H9 (cell line): ENCODE data around the gene PLXNA1. TPM values are rescaled to one million over a fixed set of nuclear protein-coding genes. Genes with fewer than 3 reads are reported as not detected.
A peak's percentile ranks its signal among the peaks of the same experiment; 100 is the strongest.

ENCODE experiments used
- DNase-seq: peaks from one replicate; pipeline ENCODE4 v3.0.0-alpha.2; 2017
- H2AFZ ChIP-seq: one replicate; pipeline ENCODE4 v1.6.1; 2013; ENCODE audit warnings: mild to moderate bottlenecking, low read length, control low read depth, moderate library complexity
- H2AK5ac ChIP-seq: 2 replicates; pipeline ENCODE4 v1.6.1; 2013; ENCODE audit warnings: low read length, control low read depth, mixed read lengths; ENCODE audit not compliant: insufficient read length
- H2BK120ac ChIP-seq: one replicate; pipeline ENCODE4 v1.6.1; 2013; ENCODE audit warnings: low read depth, mild to moderate bottlenecking, low read length, control low read depth, inconsistent platforms; ENCODE audit not compliant: poor library complexity, severe bottlenecking
- H2BK12ac ChIP-seq: 2 replicates; pipeline ENCODE4 v1.6.1; 2013; ENCODE audit warnings: low read length, control low read depth, mixed read lengths, low read depth; ENCODE audit not compliant: insufficient read length
- H2BK15ac ChIP-seq: 2 replicates; pipeline ENCODE4 v1.6.1; 2013; ENCODE audit warnings: low read depth, low read length, control low read depth
- H2BK20ac ChIP-seq: one replicate; pipeline ENCODE4 v1.6.1; 2013; ENCODE audit warnings: low read depth, mild to moderate bottlenecking, low read length, control low read depth, inconsistent platforms; ENCODE audit not compliant: poor library complexity, severe bottlenecking
- H2BK5ac ChIP-seq: 2 replicates; pipeline ENCODE4 v1.6.1; 2013; ENCODE audit warnings: low read length, control low read depth, mixed read lengths; ENCODE audit not compliant: insufficient read length
- H3K14ac ChIP-seq: 2 replicates; pipeline ENCODE4 v1.6.1; 2013; ENCODE audit warnings: low read length, control low read depth; ENCODE audit not compliant: insufficient read depth
- H3K18ac ChIP-seq: 2 replicates; pipeline ENCODE4 v1.6.1; 2013; ENCODE audit warnings: low read depth, mild to moderate bottlenecking, mixed read lengths, low read length, control low read depth; ENCODE audit not compliant: insufficient read length
- H3K23ac ChIP-seq: 2 replicates; pipeline ENCODE4 v1.6.1; 2013; ENCODE audit warnings: low read length, control low read depth, mixed read lengths, low read depth; ENCODE audit not compliant: insufficient read length
- H3K23me2 ChIP-seq: 2 replicates; pipeline ENCODE4 v1.6.1; 2013; ENCODE audit warnings: low read depth, mild to moderate bottlenecking, mixed read lengths, low read length, control low read depth; ENCODE audit not compliant: insufficient read length, poor library complexity, severe bottlenecking
- H3K27ac ChIP-seq: 2 replicates; pipeline ENCODE4 v1.5.1; 2013; ENCODE audit warnings: low read length, control low read depth, mixed read lengths, low read depth; ENCODE audit not compliant: insufficient read length
- H3K27me3 ChIP-seq: 2 replicates; pipeline ENCODE4 v1.6.1; 2013; ENCODE audit warnings: low read length, control low read depth, inconsistent platforms; ENCODE audit not compliant: insufficient read depth
- H3K4ac ChIP-seq: 2 replicates; pipeline ENCODE4 v1.6.1; 2013; ENCODE audit warnings: low read depth, mild to moderate bottlenecking, control low read depth, inconsistent platforms, low read length, moderate library complexity
- H3K4me1 ChIP-seq: 2 replicates; pipeline ENCODE4 v1.6.1; 2013; ENCODE audit warnings: low read length, control low read depth, inconsistent platforms; ENCODE audit not compliant: insufficient read depth
- H3K4me2 ChIP-seq: 2 replicates; pipeline ENCODE4 v1.6.1; 2013; ENCODE audit warnings: low read length, control low read depth, mixed read lengths; ENCODE audit not compliant: insufficient read length, insufficient read depth
- H3K56ac ChIP-seq: 2 replicates; pipeline ENCODE4 v1.6.1; 2013; ENCODE audit warnings: low read depth, mild to moderate bottlenecking, mixed read lengths, low read length, control low read depth; ENCODE audit not compliant: insufficient read length
- H3K79me1 ChIP-seq: 2 replicates; pipeline ENCODE4 v1.6.1; 2013; ENCODE audit warnings: low read depth, mild to moderate bottlenecking, moderate library complexity, low read length, control low read depth, inconsistent platforms; ENCODE audit not compliant: insufficient read depth, poor library complexity, severe bottlenecking
- H3K79me2 ChIP-seq: 2 replicates; pipeline ENCODE4 v1.6.1; 2013; ENCODE audit warnings: low read length, control low read depth, inconsistent platforms; ENCODE audit not compliant: insufficient read depth
- H3K9ac ChIP-seq: 2 replicates; pipeline ENCODE4 v1.6.1; 2013; ENCODE audit warnings: low read length, control low read depth, mixed read lengths; ENCODE audit not compliant: insufficient read length; ENCODE audit errors: extremely low read depth
- H3K9me3 ChIP-seq: one replicate; pipeline ENCODE4 v1.6.1; 2013; ENCODE audit warnings: low read depth, low read length, inconsistent platforms; ENCODE audit not compliant: control insufficient read depth
- H3T11ph ChIP-seq: one replicate; pipeline ENCODE4 v1.6.1; 2013; ENCODE audit warnings: mild to moderate bottlenecking, low read length, control low read depth, inconsistent platforms
- H4K20me1 ChIP-seq: one replicate; pipeline ENCODE4 v1.6.1; 2013; ENCODE audit not compliant: control insufficient read depth, insufficient read length, insufficient read depth
- H4K5ac ChIP-seq: 2 replicates; pipeline ENCODE4 v1.6.1; 2013; ENCODE audit warnings: low read depth, mild to moderate bottlenecking, mixed read lengths, low read length, control low read depth; ENCODE audit not compliant: insufficient read length
- H4K8ac ChIP-seq: replicated peaks from 2 replicates; pipeline ENCODE4 v1.6.1; 2013; ENCODE audit warnings: low read length, control low read depth, mixed read lengths, low read depth; ENCODE audit not compliant: insufficient read length
- H4K91ac ChIP-seq: 2 replicates; pipeline ENCODE4 v1.6.1; 2013; ENCODE audit warnings: low read depth, mild to moderate bottlenecking, moderate library complexity, mixed read lengths, low read length, control low read depth; ENCODE audit not compliant: insufficient read length
- H3K27ac Mint-ChIP-seq, 3 experiments: 2 replicates in 2 of 3; 3 replicates in 1 of 3; pipeline ENCODE4 v1.8.0; 2020 to 2021; ENCODE audit warnings: mixed read lengths in 3 of 3, mild to moderate bottlenecking in 1 of 3, moderate library complexity in 1 of 3
- H3K27me3 Mint-ChIP-seq: 2 replicates; pipeline ENCODE4 v1.8.0; 2021; ENCODE audit warnings: low read depth, mild to moderate bottlenecking, moderate library complexity, mixed read lengths
- H3K36me3 Mint-ChIP-seq, 3 experiments: 2 replicates in 2 of 3; 3 replicates in 1 of 3; pipeline ENCODE4 v1.8.0; 2020 to 2021; ENCODE audit warnings: low read depth in 3 of 3, mixed read lengths in 3 of 3; ENCODE audit not compliant: insufficient read depth in 1 of 3
- H3K4me1 Mint-ChIP-seq, 2 experiments: 2 replicates each; pipeline ENCODE4 v1.8.0; 2020; ENCODE audit warnings: mixed read lengths in 2 of 2
- H3K4me3 Mint-ChIP-seq, 2 experiments: 2 replicates in 1 of 2; 3 replicates in 1 of 2; pipeline ENCODE4 v1.8.0; 2020 to 2021; ENCODE audit warnings: mild to moderate bottlenecking in 2 of 2, mixed read lengths in 2 of 2, moderate library complexity in 1 of 2
- H3K9me3 Mint-ChIP-seq, 2 experiments: 2 replicates in 1 of 2; 3 replicates in 1 of 2; pipeline ENCODE4 v1.8.0; 2020; ENCODE audit warnings: mild to moderate bottlenecking in 2 of 2, mixed read lengths in 2 of 2, moderate library complexity in 1 of 2
- WGBS: extraction: QIAGEN DNeasy Blood & Tissue Kit; methylation state at CpG from one replicate; pipeline ENCODE4 v1.1.7; 2013; ENCODE audit warnings: missing lambda C conversion rate, low lambda C conversion rate, mixed read lengths; ENCODE audit not compliant: insufficient read length; ENCODE audit errors: extremely low coverage; 5-methylcytosine and 5-hydroxymethylcytosine counted together
- total RNA-seq: library from RNA; stranded (reverse); gene quantifications from 2 replicates; pipeline ENCODE4 v1.2.1, GENCODE V29; 2021
- TF ChIP-seq, protein P1 (sequence below): fragments of 200-600 bp; sonication (generic); conservative IDR thresholded peaks from 3 replicates; pipeline ENCODE4 v1.8.0; 2021; ENCODE audit warnings: antibody characterized with exemption, mild to moderate bottlenecking

Gene PLXNA1
- total RNA-seq, 1 experiment from 2014 or later = 42.1 TPM

DNA sequence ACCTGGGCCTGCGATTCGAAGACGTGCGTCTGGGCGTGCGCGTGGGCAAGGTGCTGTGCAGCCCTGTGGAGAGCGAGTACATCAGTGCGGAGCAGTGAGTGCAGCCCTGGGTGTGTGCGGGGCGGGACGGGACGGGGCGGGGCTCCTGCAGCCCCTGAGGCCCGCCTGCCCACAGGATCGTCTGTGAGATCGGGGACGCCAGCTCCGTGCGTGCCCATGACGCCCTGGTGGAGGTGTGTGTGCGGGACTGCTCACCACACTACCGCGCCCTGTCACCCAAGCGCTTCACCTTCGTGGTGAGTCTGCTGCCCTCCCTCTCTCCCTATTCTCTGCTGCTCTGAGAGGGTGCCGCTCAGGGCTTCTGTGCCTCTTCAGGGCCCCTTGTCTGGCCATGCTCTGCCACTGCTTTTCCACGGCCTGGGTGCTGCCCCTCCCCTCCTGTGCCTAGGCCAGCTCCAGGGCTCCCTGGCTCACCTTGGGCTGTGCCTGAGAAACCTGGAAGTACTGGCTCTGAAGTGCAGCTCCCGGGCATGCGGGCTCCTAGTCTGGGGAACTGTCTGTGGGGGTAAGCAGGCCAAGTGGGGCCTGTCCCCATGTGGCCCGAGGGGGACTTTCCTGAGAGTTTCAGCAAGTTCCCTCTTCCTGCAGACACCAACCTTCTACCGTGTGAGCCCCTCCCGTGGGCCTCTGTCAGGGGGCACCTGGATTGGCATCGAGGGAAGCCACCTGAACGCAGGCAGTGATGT is 31.8 kb downstream of the PLXNA1 start:
- Mint-ChIP-seq H3K27ac (peak overlapping the region in 1 of 3 experiments; percentile 85; a peak in 1 of 7 replicates), H3K4me1 (no peaks in the 10 kb centered on the region), H3K4me3 (no peak overlapping the region), H3K9me3 (no peaks in the 10 kb centered on the region), H3K27me3 (no peaks in the 10 kb centered on the region), H3K36me3 (peaks cover 13 to 42% (median 40%) of the 10 kb centered on the region in 3 experiments; a peak in 6 of 7 replicates)
- Histone ChIP-seq H3K27ac (no peak overlapping the region), H4K5ac (no peak overlapping the region), H3K4ac (no peak overlapping the region), H4K91ac (no peak overlapping the region), H2BK15ac (no peak overlapping the region), H3K18ac (no peak overlapping the region), H2BK120ac (no peak overlapping the region), H2AFZ (no peak overlapping the region), H3K9ac (no peak overlapping the region), H3K23ac (no peak overlapping the region), H3K79me2 (no peaks in the 10 kb centered on the region), H3K9me3 (no peaks in the 10 kb centered on the region), H3K14ac (no peak overlapping the region), H3K4me1 (no peaks in the 10 kb centered on the region), H4K8ac (no peak overlapping the region), H3K79me1 (no peaks in the 10 kb centered on the region), H2BK20ac (no peak overlapping the region), H2BK5ac (no peak overlapping the region), H3K27me3 (no peaks in the 10 kb centered on the region), H3K23me2 (no peaks in the 10 kb centered on the region), H4K20me1 (no peaks in the 10 kb centered on the region), H2AK5ac (no peak overlapping the region), H3K56ac (no peak overlapping the region), H2BK12ac (no peak overlapping the region), H3K4me2 (no peak overlapping the region), H3T11ph (no peak overlapping the region)
- no peak for DNase-seq
- WGBS = no CpG with 5 or more reads among the region's 35 CpGs
- TF ChIP-seq, protein P1, sequence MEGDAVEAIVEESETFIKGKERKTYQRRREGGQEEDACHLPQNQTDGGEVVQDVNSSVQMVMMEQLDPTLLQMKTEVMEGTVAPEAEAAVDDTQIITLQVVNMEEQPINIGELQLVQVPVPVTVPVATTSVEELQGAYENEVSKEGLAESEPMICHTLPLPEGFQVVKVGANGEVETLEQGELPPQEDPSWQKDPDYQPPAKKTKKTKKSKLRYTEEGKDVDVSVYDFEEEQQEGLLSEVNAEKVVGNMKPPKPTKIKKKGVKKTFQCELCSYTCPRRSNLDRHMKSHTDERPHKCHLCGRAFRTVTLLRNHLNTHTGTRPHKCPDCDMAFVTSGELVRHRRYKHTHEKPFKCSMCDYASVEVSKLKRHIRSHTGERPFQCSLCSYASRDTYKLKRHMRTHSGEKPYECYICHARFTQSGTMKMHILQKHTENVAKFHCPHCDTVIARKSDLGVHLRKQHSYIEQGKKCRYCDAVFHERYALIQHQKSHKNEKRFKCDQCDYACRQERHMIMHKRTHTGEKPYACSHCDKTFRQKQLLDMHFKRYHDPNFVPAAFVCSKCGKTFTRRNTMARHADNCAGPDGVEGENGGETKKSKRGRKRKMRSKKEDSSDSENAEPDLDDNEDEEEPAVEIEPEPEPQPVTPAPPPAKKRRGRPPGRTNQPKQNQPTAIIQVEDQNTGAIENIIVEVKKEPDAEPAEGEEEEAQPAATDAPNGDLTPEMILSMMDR = no peak
